K562 (cell line): ENCODE data around the gene FIG4.

ENCODE experiments used
- CBX3 ChIP-seq, 2 experiments: IDR thresholded peaks; 1 replicate in 1 of 2; 2 replicates in 1 of 2; pipeline ENCODE4 v1.6.1; 2012; ENCODE audit warnings: inconsistent platforms in 2 of 2, low read length in 2 of 2, borderline replicate concordance in 1 of 2, control low read depth in 1 of 2
- ESRRA ChIP-seq: fragments of 450-650 bp; IDR thresholded peaks from 2 replicates; pipeline ENCODE4 v1.6.1; 2014; ENCODE audit warnings: low read depth, mild to moderate bottlenecking, moderate library complexity, borderline replicate concordance
- FOXK2 ChIP-seq, 2 experiments: fragments of 450-650 bp; IDR thresholded peaks in 1 of 2; conservative IDR thresholded peaks in 1 of 2; 2 replicates each; pipeline ENCODE4 v1.6.1; 2016; ENCODE audit warnings: low read depth in 2 of 2, mild to moderate bottlenecking in 1 of 2
- FOXP1 ChIP-seq: sonication (generic); formaldehyde crosslinking; IDR thresholded peaks from 2 replicates; pipeline ENCODE4 v1.8.0; 2022; ENCODE audit warnings: mild to moderate bottlenecking, missing genetic modification reagents
- JUN ChIP-seq, 2 experiments: sonication (generic) in 1 of 2; formaldehyde crosslinking in 1 of 2; IDR thresholded peaks; 2 replicates each; pipeline versions ENCODE4 v1.6.1 to v1.8.0; 2012 to 2022; ENCODE audit warnings: borderline replicate concordance in 2 of 2, mild to moderate bottlenecking in 2 of 2, improper control_type of control experiment in 1 of 2, low read depth in 1 of 2, low read length in 1 of 2, missing genetic modification reagents in 1 of 2
- SNRNP70 ChIP-seq: fragments of 200-400 bp; formaldehyde crosslinking; optimal IDR thresholded peaks from 2 replicates; pipeline ENCODE3; 2017; ENCODE audit warnings: low read depth, low read length
- TF ChIP-seq, protein P1 (sequence below): fragments of 250-450 bp; sonication (Bioruptor Pico); IDR thresholded peaks from 2 replicates; pipeline ENCODE4 v1.5.0; 2021
- TF ChIP-seq, protein P2 (sequence below): sonication (generic); formaldehyde crosslinking; IDR thresholded peaks from 2 replicates; pipeline ENCODE4 v1.8.0; 2022; ENCODE audit warnings: mild to moderate bottlenecking, missing genetic modification reagents
- TF ChIP-seq, protein P3 (sequence below), 2 experiments: fragments of 450-650 bp in 1 of 2; sonication (generic) in 1 of 2; formaldehyde crosslinking in 1 of 2; IDR thresholded peaks; 2 replicates each; pipeline versions ENCODE4 v1.7.1 to v1.9.0; 2016 to 2022; ENCODE audit warnings: inconsistent platforms in 1 of 2, mild to moderate bottlenecking in 1 of 2, missing genetic modification reagents in 1 of 2
- TF ChIP-seq, protein P4 (sequence below), 3 experiments: IDR thresholded peaks in 2 of 3; conservative IDR thresholded peaks in 1 of 3; 2 replicates each; pipeline ENCODE4 v1.5.1; 2011 to 2012; ENCODE audit warnings: low read length in 3 of 3, mild to moderate bottlenecking in 3 of 3, control low read depth in 2 of 3, improper control_type of control experiment in 1 of 3, inconsistent platforms in 1 of 3, low read depth in 1 of 3, mixed read lengths in 1 of 3, moderate library complexity in 1 of 3; ENCODE audit not compliant: insufficient read depth in 2 of 3

DNA sequence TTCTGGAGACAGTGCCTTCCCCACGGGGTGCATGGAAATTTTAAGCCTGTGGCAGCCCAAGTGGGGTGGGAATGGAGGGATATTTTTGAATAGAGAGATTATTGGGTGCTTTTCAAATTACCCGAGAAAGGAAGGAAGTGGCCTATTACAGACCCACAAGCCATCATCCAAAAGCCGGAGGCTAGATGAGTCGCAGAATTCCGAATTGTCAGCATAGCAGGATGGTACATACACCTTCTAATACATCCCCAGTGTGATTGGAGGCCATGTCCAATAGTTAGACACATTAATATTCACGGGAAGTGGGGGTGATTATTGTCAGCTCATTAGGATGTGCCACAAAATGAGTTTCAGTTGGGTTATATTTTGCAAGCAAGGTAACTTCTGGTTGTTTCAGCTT is 133.0 kb downstream of the FIG4 start:
- TF ChIP-seq FOXP1 (CRISPR knock-in tag) (no peak), CBX3 (IDR thresholded peaks at IDR 0.05; ENCODE audit: borderline replicate concordance in 1 of 2, low read length in 2 of 2) (no peak), FOXK2 (conservative IDR thresholded peaks at IDR 0.05 in 1 of 2, IDR thresholded peaks at IDR 0.05 in 1 of 2; ENCODE audit: low read depth in 2 of 2) (no peak), SNRNP70 (no peak), ESRRA (no peak), JUN (IDR thresholded peaks at IDR 0.05; ENCODE audit: borderline replicate concordance, low read depth, low read length) (no peak), JUN (CRISPR knock-in tag; IDR thresholded peaks at IDR 0.05; ENCODE audit: borderline replicate concordance) (no peak)
- TF ChIP-seq, protein P1, sequence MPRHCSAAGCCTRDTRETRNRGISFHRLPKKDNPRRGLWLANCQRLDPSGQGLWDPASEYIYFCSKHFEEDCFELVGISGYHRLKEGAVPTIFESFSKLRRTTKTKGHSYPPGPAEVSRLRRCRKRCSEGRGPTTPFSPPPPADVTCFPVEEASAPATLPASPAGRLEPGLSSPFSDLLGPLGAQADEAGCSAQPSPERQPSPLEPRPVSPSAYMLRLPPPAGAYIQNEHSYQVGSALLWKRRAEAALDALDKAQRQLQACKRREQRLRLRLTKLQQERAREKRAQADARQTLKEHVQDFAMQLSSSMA (CRISPR knock-in tag): no peak
- TF ChIP-seq, protein P2, sequence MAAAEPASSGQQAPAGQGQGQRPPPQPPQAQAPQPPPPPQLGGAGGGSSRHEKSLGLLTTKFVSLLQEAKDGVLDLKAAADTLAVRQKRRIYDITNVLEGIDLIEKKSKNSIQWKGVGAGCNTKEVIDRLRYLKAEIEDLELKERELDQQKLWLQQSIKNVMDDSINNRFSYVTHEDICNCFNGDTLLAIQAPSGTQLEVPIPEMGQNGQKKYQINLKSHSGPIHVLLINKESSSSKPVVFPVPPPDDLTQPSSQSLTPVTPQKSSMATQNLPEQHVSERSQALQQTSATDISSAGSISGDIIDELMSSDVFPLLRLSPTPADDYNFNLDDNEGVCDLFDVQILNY (CRISPR knock-in tag): no peak
- TF ChIP-seq, protein P3, sequence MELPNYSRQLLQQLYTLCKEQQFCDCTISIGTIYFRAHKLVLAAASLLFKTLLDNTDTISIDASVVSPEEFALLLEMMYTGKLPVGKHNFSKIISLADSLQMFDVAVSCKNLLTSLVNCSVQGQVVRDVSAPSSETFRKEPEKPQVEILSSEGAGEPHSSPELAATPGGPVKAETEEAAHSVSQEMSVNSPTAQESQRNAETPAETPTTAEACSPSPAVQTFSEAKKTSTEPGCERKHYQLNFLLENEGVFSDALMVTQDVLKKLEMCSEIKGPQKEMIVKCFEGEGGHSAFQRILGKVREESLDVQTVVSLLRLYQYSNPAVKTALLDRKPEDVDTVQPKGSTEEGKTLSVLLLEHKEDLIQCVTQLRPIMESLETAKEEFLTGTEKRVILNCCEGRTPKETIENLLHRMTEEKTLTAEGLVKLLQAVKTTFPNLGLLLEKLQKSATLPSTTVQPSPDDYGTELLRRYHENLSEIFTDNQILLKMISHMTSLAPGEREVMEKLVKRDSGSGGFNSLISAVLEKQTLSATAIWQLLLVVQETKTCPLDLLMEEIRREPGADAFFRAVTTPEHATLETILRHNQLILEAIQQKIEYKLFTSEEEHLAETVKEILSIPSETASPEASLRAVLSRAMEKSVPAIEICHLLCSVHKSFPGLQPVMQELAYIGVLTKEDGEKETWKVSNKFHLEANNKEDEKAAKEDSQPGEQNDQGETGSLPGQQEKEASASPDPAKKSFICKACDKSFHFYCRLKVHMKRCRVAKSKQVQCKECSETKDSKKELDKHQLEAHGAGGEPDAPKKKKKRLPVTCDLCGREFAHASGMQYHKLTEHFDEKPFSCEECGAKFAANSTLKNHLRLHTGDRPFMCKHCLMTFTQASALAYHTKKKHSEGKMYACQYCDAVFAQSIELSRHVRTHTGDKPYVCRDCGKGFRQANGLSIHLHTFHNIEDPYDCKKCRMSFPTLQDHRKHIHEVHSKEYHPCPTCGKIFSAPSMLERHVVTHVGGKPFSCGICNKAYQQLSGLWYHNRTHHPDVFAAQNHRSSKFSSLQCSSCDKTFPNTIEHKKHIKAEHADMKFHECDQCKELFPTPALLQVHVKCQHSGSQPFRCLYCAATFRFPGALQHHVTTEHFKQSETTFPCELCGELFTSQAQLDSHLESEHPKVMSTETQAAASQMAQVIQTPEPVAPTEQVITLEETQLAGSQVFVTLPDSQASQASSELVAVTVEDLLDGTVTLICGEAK (IDR thresholded peaks at IDR 0.05): no peak
- TF ChIP-seq, protein P3 (CRISPR knock-in tag; IDR thresholded peaks at IDR 0.05): no peak
- TF ChIP-seq, protein P4, sequence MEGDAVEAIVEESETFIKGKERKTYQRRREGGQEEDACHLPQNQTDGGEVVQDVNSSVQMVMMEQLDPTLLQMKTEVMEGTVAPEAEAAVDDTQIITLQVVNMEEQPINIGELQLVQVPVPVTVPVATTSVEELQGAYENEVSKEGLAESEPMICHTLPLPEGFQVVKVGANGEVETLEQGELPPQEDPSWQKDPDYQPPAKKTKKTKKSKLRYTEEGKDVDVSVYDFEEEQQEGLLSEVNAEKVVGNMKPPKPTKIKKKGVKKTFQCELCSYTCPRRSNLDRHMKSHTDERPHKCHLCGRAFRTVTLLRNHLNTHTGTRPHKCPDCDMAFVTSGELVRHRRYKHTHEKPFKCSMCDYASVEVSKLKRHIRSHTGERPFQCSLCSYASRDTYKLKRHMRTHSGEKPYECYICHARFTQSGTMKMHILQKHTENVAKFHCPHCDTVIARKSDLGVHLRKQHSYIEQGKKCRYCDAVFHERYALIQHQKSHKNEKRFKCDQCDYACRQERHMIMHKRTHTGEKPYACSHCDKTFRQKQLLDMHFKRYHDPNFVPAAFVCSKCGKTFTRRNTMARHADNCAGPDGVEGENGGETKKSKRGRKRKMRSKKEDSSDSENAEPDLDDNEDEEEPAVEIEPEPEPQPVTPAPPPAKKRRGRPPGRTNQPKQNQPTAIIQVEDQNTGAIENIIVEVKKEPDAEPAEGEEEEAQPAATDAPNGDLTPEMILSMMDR (IDR thresholded peaks at IDR 0.05 in 2 of 3, conservative IDR thresholded peaks at IDR 0.05 in 1 of 3; ENCODE audit: insufficient read depth in 2 of 3, low read depth in 1 of 3, low read length in 3 of 3): no peak
